ENCODE measurements around the gene SERTAD2.

GRCh38 chr2:64593035-64593655 is 60.6 kb downstream of the SERTAD2 start:
- no peak for TF ChIP-seq CTCF (IDR thresholded peaks at IDR 0.05)
- TF ChIP-seq POLR2A (IDR thresholded peaks at IDR 0.05), result no peak
